MM.1S (cell line): ENCODE results near the gene CASTOR1.

Experiments used
- DNase-seq: peaks from one replicate; pipeline ENCODE4 v3.0.0-alpha.2; 2015
- H2AFZ ChIP-seq: fragments of 300-600 bp; sonication (generic); 2 replicates; pipeline ENCODE4 v1.6.0; 2016; ENCODE audit warnings: antibody characterized with exemption, low read length
- H3F3A ChIP-seq: fragments of 300-600 bp; sonication (generic); 2 replicates; pipeline ENCODE4 v1.6.1; 2016; ENCODE audit warnings: mild to moderate bottlenecking, antibody characterized with exemption, low read length, moderate library complexity, mixed read lengths; ENCODE audit not compliant: insufficient read depth
- H3K27ac ChIP-seq: fragments of 300-600 bp; sonication (generic); 2 replicates; pipeline ENCODE4 v1.5.1; 2016; ENCODE audit warnings: mild to moderate bottlenecking, low read length
- H3K27me3 ChIP-seq: fragments of 300-600 bp; sonication (generic); replicated peaks from 2 replicates; pipeline ENCODE4 v1.6.0; 2016; ENCODE audit warnings: low read length; ENCODE audit not compliant: insufficient read depth
- H3K36me3 ChIP-seq: fragments of 300-600 bp; sonication (generic); replicated peaks from 2 replicates; pipeline ENCODE4 v1.6.1; 2016; ENCODE audit warnings: mild to moderate bottlenecking, low read length, mixed read lengths; ENCODE audit not compliant: insufficient read depth
- H3K4me1 ChIP-seq: fragments of 300-600 bp; sonication (generic); 2 replicates; pipeline ENCODE4 v1.6.1; 2016; ENCODE audit warnings: low read length, mixed read lengths
- H3K4me2 ChIP-seq: fragments of 300-600 bp; sonication (generic); 2 replicates; pipeline ENCODE4 v1.6.0; 2016; ENCODE audit warnings: low read depth, low read length
- H3K4me3 ChIP-seq: fragments of 300-600 bp; sonication (generic); 2 replicates; pipeline ENCODE4 v1.5.1; 2016; ENCODE audit warnings: low read length, mixed read lengths
- H3K79me2 ChIP-seq: fragments of 300-600 bp; sonication (generic); 2 replicates; pipeline ENCODE4 v1.6.1; 2016; ENCODE audit warnings: mixed run types, low read length, mixed read lengths
- H3K9ac ChIP-seq: fragments of 300-600 bp; sonication (generic); 2 replicates; pipeline ENCODE4 v1.6.1; 2016; ENCODE audit warnings: low read length, mixed read lengths
- H3K9me2 ChIP-seq: fragments of 300-600 bp; sonication (generic); replicated peaks from 2 replicates; pipeline ENCODE4 v1.6.1; 2016; ENCODE audit warnings: mild to moderate bottlenecking, low read length, mixed read lengths; ENCODE audit not compliant: insufficient read depth
- H3K9me3 ChIP-seq: fragments of 300-600 bp; sonication (generic); replicated peaks from 2 replicates; pipeline ENCODE4 v1.6.1; 2016; ENCODE audit warnings: mild to moderate bottlenecking, low read length, mixed read lengths; ENCODE audit not compliant: insufficient read depth
- H4K20me1 ChIP-seq: fragments of 300-600 bp; sonication (generic); 2 replicates; pipeline ENCODE4 v1.6.1; 2016; ENCODE audit warnings: mild to moderate bottlenecking, low read length, moderate library complexity, mixed read lengths; ENCODE audit not compliant: insufficient read depth
- EZH2 ChIP-seq: fragments of 300-600 bp; sonication (generic); optimal IDR thresholded peaks from 2 replicates; pipeline ENCODE3; 2017; ENCODE audit warnings: low read depth, mild to moderate bottlenecking, antibody characterized with exemption, low read length, mixed read lengths
- EZH2phosphoT487 ChIP-seq: fragments of 300-600 bp; sonication (generic); IDR thresholded peaks from 2 replicates; pipeline ENCODE4 v1.6.1; 2018; ENCODE audit warnings: antibody characterized with exemption, low read length
- TF ChIP-seq, protein P1 (sequence below): fragments of 300-600 bp; sonication (generic); IDR thresholded peaks from 2 replicates; pipeline ENCODE4 v1.5.1; 2016; ENCODE audit warnings: antibody characterized with exemption, low read length, mixed read lengths

Gene CASTOR1

GRCh38 chr22:30302810-30303138 lies 13.5 kb upstream of the CASTOR1 start:
- peaks cover 27% of the 10 kb centered on the region for H3K79me2 ChIP-seq
- H3K9me2 ChIP-seq, result no peaks in the 10 kb centered on the region

DNA sequence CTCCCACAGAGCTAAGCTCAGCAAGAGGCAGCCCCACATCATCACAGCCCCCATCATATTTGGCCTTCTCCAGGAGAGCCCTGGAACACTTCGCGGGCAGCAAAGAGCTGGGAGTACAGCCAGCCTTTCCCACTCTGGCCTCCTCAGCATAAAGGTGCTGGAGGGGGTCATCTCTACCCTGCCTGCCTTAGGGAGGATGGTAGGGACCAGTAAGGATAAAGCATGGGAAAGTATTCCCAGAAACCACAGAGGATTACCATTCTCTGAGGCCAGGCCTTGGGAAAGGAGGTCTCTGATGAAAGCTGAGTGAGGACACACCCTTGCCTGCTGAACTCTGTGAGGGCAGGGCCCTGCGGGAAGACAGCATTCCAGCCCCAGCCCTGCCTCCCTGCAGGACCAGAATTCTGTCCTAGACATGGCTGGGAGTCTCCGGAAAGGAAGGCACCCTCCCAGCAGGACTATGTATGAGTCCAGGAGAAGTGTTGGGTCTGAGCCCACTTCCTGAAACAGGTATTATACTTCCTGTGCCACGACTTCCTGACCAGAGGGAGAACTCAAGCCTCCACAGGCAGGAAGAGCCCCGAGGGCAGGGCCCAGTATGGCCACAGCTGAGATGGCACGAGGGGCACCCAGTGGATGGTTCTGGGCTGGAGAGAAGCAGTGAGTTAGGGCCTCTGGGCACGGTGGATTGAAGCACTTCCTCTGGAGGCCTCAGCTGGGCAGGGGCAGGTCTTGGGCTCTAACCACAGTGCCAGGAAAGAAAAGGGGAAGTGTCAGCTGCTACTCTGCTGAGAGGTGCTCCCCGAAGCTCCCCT lies 12.9 kb upstream of the CASTOR1 start:
- no peak overlapping the region for H2AFZ ChIP-seq
- no peaks in the 10 kb centered on the region for H3K9me2 ChIP-seq
- H4K20me1 ChIP-seq, result no peaks in the 10 kb centered on the region
- no peaks in the 10 kb centered on the region for H3K36me3 ChIP-seq
- H3K79me2 ChIP-seq, result peaks cover 21% of the 10 kb centered on the region
- no peak overlapping the region for H3K9ac ChIP-seq
- no peak for TF ChIP-seq EZH2phosphoT487
- TF ChIP-seq EZH2, result no peak
- TF ChIP-seq, protein P1, sequence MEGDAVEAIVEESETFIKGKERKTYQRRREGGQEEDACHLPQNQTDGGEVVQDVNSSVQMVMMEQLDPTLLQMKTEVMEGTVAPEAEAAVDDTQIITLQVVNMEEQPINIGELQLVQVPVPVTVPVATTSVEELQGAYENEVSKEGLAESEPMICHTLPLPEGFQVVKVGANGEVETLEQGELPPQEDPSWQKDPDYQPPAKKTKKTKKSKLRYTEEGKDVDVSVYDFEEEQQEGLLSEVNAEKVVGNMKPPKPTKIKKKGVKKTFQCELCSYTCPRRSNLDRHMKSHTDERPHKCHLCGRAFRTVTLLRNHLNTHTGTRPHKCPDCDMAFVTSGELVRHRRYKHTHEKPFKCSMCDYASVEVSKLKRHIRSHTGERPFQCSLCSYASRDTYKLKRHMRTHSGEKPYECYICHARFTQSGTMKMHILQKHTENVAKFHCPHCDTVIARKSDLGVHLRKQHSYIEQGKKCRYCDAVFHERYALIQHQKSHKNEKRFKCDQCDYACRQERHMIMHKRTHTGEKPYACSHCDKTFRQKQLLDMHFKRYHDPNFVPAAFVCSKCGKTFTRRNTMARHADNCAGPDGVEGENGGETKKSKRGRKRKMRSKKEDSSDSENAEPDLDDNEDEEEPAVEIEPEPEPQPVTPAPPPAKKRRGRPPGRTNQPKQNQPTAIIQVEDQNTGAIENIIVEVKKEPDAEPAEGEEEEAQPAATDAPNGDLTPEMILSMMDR, result no peak
- H3K4me2 ChIP-seq, result peak overlapping the region; percentile 33
- peak overlapping the region; percentile 48; the same call in 1 of the 2 replicates for H3K27ac ChIP-seq
- H3F3A ChIP-seq, result peaks cover 19% of the 10 kb centered on the region
- no peak overlapping the region for H3K4me3 ChIP-seq
- DNase-seq, result no peak
- H3K27me3 ChIP-seq, result no peaks in the 10 kb centered on the region
- H3K4me1 ChIP-seq, result peaks cover 44% of the 10 kb centered on the region
- no peaks in the 10 kb centered on the region for H3K9me3 ChIP-seq

More at GRCh38 chr22:30302810-30303138, 13.5 kb upstream of the CASTOR1 start:
- Histone ChIP-seq H3K4me1 (peaks cover 48% of the 10 kb centered on the region), H2AFZ (no peak overlapping the region), H3K36me3 (no peaks in the 10 kb centered on the region), H3K9me3 (no peaks in the 10 kb centered on the region), H3K27ac (peak overlapping the region; percentile 48; the same call in 1 of the 2 replicates), H3K27me3 (no peaks in the 10 kb centered on the region), H3K4me3 (no peak overlapping the region), H3F3A (peaks cover 19% of the 10 kb centered on the region), H3K4me2 (peak overlapping the region; percentile 33; the same call in 1 of the 2 replicates), H3K9ac (no peak overlapping the region), H4K20me1 (no peaks in the 10 kb centered on the region)
- DNase-seq, result no peak
- no peak for TF ChIP-seq EZH2
- TF ChIP-seq EZH2phosphoT487, result no peak
- TF ChIP-seq, protein P1, result no peak

GRCh38 chr22:30299322-30299721 lies 10.0 kb upstream of the CASTOR1 start:
- H3K27ac ChIP-seq, result no peak overlapping the region

More at GRCh38 chr22:30299322-30299721, 10.0 kb upstream of the CASTOR1 start:
- TF ChIP-seq EZH2phosphoT487, result no peak
- TF ChIP-seq, protein P1, result no peak
- TF ChIP-seq EZH2, result no peak
- H3K79me2 ChIP-seq, result peaks cover under 1% of the 10 kb centered on the region; the same call in 1 of the 2 replicates
- no peaks in the 10 kb centered on the region for H3K9me2 ChIP-seq
- no peak overlapping the region for H3K9ac ChIP-seq
- no peak overlapping the region for H3K4me3 ChIP-seq
- no peak for DNase-seq
- no peak overlapping the region for H2AFZ ChIP-seq
- H3K36me3 ChIP-seq, result no peaks in the 10 kb centered on the region
- no peaks in the 10 kb centered on the region for H3K9me3 ChIP-seq
- H4K20me1 ChIP-seq, result no peaks in the 10 kb centered on the region
- no peaks in the 10 kb centered on the region for H3K27me3 ChIP-seq
- H3K4me1 ChIP-seq, result peaks cover 17% of the 10 kb centered on the region
- H3F3A ChIP-seq, result no peaks in the 10 kb centered on the region
- H3K4me2 ChIP-seq, result no peak overlapping the region
